HCT116 (cell line): ENCODE data around the gene CNKSR3. TPM values are rescaled to one million over a fixed set of nuclear protein-coding genes. Genes with fewer than 3 reads are reported as not detected.

Source experiments
- ATAC-seq: fragments of 200-7000 bp; cut with Tn5 transposase; 2 replicates; pipeline ENCODE4 v1.9.1; 2020; ENCODE audit warnings: mild to moderate bottlenecking, moderate library complexity
- BruUV-seq: library from RNA; stranded (reverse); fragments of 400-500 nt; replicated peaks from 2 replicates; lab custom pipeline; 2021; lab: Mats Ljungman, UMichigan
- CTCF ChIA-PET: fragments of 300-600 bp; sonication (Branson Sonifier 250); formaldehyde crosslinking; loops from one replicate; lab custom pipeline; 2021; ENCODE audit warnings: antibody characterized with exemption; lab: Charles Lee
- POLR2A ChIA-PET: fragments of 300-600, 350-600 bp; sonication (Branson Sonifier 250); formaldehyde crosslinking; loops from one replicate; lab custom pipeline; 2021; ENCODE audit warnings: antibody characterized with exemption; lab: Charles Lee
- RAD21 ChIA-PET, 2 experiments: fragments of 300-600 bp; sonication (Branson Sonifier 250); formaldehyde crosslinking; loops; one replicate each; lab custom pipeline; 2023; ENCODE audit warnings: low total read pairs in 2 of 2; ENCODE audit not compliant: uncharacterized antibody in 2 of 2, unreplicated experiment in 2 of 2, low non-redundant PET in 1 of 2; lab: Charles Lee
- DNase-seq: peaks from one replicate; pipeline ENCODE4 v3.0.0-alpha.2; 2010; ENCODE audit warnings: low read depth, low spot score
- H2AFZ ChIP-seq: fragments of 200-600 bp; shearing (Covaris generic), sonication (generic); 2 replicates; pipeline ENCODE4 v1.6.1; 2017; ENCODE audit warnings: low read depth, mixed run types, mixed read lengths, antibody characterized with exemption, low read length; ENCODE audit not compliant: poor library complexity, severe bottlenecking
- H3K27ac ChIP-seq: 2 replicates; pipeline ENCODE4 v1.5.1; 2012; ENCODE audit warnings: low read depth, low read length
- H3K27me3 ChIP-seq: fragments of 200-600 bp; sonication (generic); 2 replicates; pipeline ENCODE4 v1.6.1; 2016; ENCODE audit warnings: mixed run types, low read length, mixed read lengths; ENCODE audit not compliant: insufficient read depth
- H3K36me3 ChIP-seq, 2 experiments: fragments of 200-500 bp in 1 of 2; fragments of 200-600 bp in 1 of 2; sonication (Bioruptor generic) in 1 of 2; sonication (generic) in 1 of 2; 2 replicates each; pipeline versions ENCODE4 v1.5.1 to v1.6.1; 2014 to 2016; ENCODE audit warnings: low read length in 2 of 2, inconsistent platforms in 1 of 2, mixed read lengths in 1 of 2, mixed run types in 1 of 2; ENCODE audit not compliant: insufficient read depth in 2 of 2, control insufficient read depth in 1 of 2
- H3K4me1 ChIP-seq, 2 experiments: fragments of 200-600 bp in 1 of 2; sonication (generic) in 1 of 2; 2 replicates each; pipeline versions ENCODE4 v1.5.1 to v1.6.1; 2012 to 2017; ENCODE audit warnings: low read length in 2 of 2, inconsistent platforms in 1 of 2, mild to moderate bottlenecking in 1 of 2, mixed read lengths in 1 of 2, mixed run types in 1 of 2, moderate library complexity in 1 of 2; ENCODE audit not compliant: insufficient read depth in 2 of 2, control insufficient read depth in 1 of 2
- H3K4me2 ChIP-seq: fragments of 200-600 bp; sonication (generic); 2 replicates; pipeline ENCODE4 v1.6.1; 2017; ENCODE audit warnings: mixed run types, low read length, mixed read lengths
- H3K4me3 ChIP-seq, 2 experiments: fragments of 200-600 bp in 1 of 2; sonication (generic) in 1 of 2; replicated peaks in 1 of 2; 2 replicates each; pipeline ENCODE4 v1.5.1; 2011 to 2016; ENCODE audit warnings: low read length in 2 of 2, control low read depth in 1 of 2, low read depth in 1 of 2, mild to moderate bottlenecking in 1 of 2, mixed read lengths in 1 of 2, mixed run types in 1 of 2
- H3K79me2 ChIP-seq: fragments of 200-600 bp; sonication (generic); 2 replicates; pipeline ENCODE4 v1.6.1; 2017; ENCODE audit warnings: mild to moderate bottlenecking, mixed run types, low read length, moderate library complexity, mixed read lengths; ENCODE audit not compliant: insufficient read depth
- H3K9ac ChIP-seq: fragments of 200-600 bp; sonication (generic); 2 replicates; pipeline ENCODE4 v1.6.1; 2016; ENCODE audit warnings: low read length, mixed read lengths
- H3K9me2 ChIP-seq: fragments of 200-600 bp; sonication (generic), shearing (Covaris generic); 2 replicates; pipeline ENCODE4 v1.6.1; 2017; ENCODE audit warnings: mixed run types, mild to moderate bottlenecking, moderate library complexity; ENCODE audit not compliant: insufficient read depth
- H3K9me3 ChIP-seq, 2 experiments: fragments of 200-500 bp in 1 of 2; fragments of 200-600 bp in 1 of 2; sonication (Bioruptor generic) in 1 of 2; sonication (generic) in 1 of 2; 2 replicates each; pipeline ENCODE4 v1.6.1; 2014 to 2017; ENCODE audit warnings: low read length in 2 of 2, mixed read lengths in 2 of 2, inconsistent platforms in 1 of 2, low read depth in 1 of 2, mild to moderate bottlenecking in 1 of 2, mixed run types in 1 of 2, moderate library complexity in 1 of 2; ENCODE audit not compliant: control insufficient read depth in 1 of 2, insufficient read depth in 1 of 2
- H4K20me1 ChIP-seq: fragments of 200-600 bp; sonication (generic), shearing (Covaris generic); 2 replicates; pipeline ENCODE4 v1.6.1; 2017; ENCODE audit warnings: mixed run types, mild to moderate bottlenecking, moderate library complexity; ENCODE audit not compliant: insufficient read depth
- ATF3 ChIP-seq: IDR thresholded peaks from 2 replicates; pipeline ENCODE4 v1.6.1; 2012
- CEBPB ChIP-seq: IDR thresholded peaks from 2 replicates; pipeline ENCODE4 v1.6.1; 2012; ENCODE audit warnings: low read depth
- EGR1 ChIP-seq: IDR thresholded peaks from 2 replicates; pipeline ENCODE4 v1.6.1; 2012; ENCODE audit warnings: low read depth
- ELF1 ChIP-seq: IDR thresholded peaks from 2 replicates; pipeline ENCODE4 v1.6.1; 2012; ENCODE audit warnings: low read depth, borderline replicate concordance
- EZH2 ChIP-seq: fragments of 200-600 bp; sonication (generic); IDR thresholded peaks from 2 replicates; pipeline ENCODE4 v1.6.1; 2017; ENCODE audit warnings: antibody characterized with exemption, mixed run types
- JUND ChIP-seq: IDR thresholded peaks from 2 replicates; pipeline ENCODE4 v1.6.1; 2012
- MAX ChIP-seq: IDR thresholded peaks from 2 replicates; pipeline ENCODE4 v1.6.1; 2012
- POLR2A ChIP-seq: IDR thresholded peaks from 2 replicates; pipeline ENCODE4 v1.7.0; 2011; ENCODE audit warnings: borderline replicate concordance; ENCODE audit not compliant: insufficient read depth, insufficient read length; ENCODE audit errors: extremely low read depth
- POLR2AphosphoS5 ChIP-seq: IDR thresholded peaks from 2 replicates; pipeline ENCODE4 v1.6.1; 2011; ENCODE audit warnings: mild to moderate bottlenecking, low read depth, low read length, moderate library complexity
- RAD21 ChIP-seq: IDR thresholded peaks from 2 replicates; pipeline ENCODE4 v1.6.1; 2012; ENCODE audit warnings: low read depth, mild to moderate bottlenecking
- intact Hi-C: fragments of 100-400 bp; cut with micrococcal nuclease; formaldehyde crosslinking; loops from 2 replicates; pipeline ENCODE4 v1.10.0; 2022
- total RNA-seq: library from RNA; stranded (reverse); gene quantifications from one replicate; pipeline ENCODE4 v1.2.1, GENCODE V29; 2021; ENCODE audit not compliant: unreplicated experiment
- TF ChIP-seq, protein P1 (sequence below), 3 experiments: fragments of 200-600 bp in 1 of 3; sonication (generic) in 1 of 3; IDR thresholded peaks in 2 of 3; conservative IDR thresholded peaks in 1 of 3; 2 replicates each; pipeline ENCODE4 v1.5.1; 2012 to 2017; ENCODE audit warnings: low read depth in 2 of 3, low read length in 2 of 3, antibody characterized with exemption in 1 of 3, borderline replicate concordance in 1 of 3, control low read depth in 1 of 3, mild to moderate bottlenecking in 1 of 3, mixed read lengths in 1 of 3, mixed run types in 1 of 3, moderate library complexity in 1 of 3; ENCODE audit not compliant: insufficient read depth in 1 of 3
- TF ChIP-seq, protein P2 (sequence below): IDR thresholded peaks from 2 replicates; pipeline ENCODE4 v1.6.1; 2012; ENCODE audit warnings: low read depth

Gene CNKSR3
- total RNA-seq, 1 experiment from 2014 or later: 15.4 TPM

DNA sequence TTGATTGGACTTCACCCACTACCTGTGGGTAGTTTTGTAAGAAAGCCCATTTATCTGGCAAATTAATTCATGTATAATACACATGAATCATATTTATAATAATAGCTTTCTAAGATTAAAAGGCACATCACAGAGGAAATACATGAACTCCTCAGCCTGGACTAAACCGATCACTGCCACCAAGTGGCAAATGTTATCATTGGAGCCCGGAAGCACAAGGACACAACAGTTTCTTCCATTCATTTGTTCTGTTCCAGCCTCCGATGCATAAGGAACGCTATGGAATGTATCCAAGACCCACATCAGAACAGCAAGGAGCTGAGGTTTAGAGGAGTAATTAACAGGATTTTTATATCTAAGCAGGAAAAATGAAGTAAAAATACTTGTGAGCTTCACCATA, 139.9 kb downstream of the CNKSR3 start:
- Histone ChIP-seq H3K4me3 (no peak overlapping the region), H3K79me2 (no peaks in the 10 kb centered on the region), H3K9me3 (no peaks in the 10 kb centered on the region), H3K4me1 (peaks cover 0 to 5% of the 10 kb centered on the region in 2 experiments; a peak in 1 of 4 replicates), H3K4me2 (peak overlapping the region; percentile 30; the same call in 1 of the 2 replicates), H3K27ac (no peak overlapping the region), H3K36me3 (no peaks in the 10 kb centered on the region), H2AFZ (no peak overlapping the region), H3K9me2 (no peaks in the 10 kb centered on the region), H4K20me1 (no peaks in the 10 kb centered on the region), H3K9ac (no peak overlapping the region)
- intact Hi-C loops: loop anchor here (1.0 kb wide), 1 partner anchor 216 kb away; no protein-coding TSS in a partner anchor
- DNase-seq: peak; percentile 18
- ChIA-PET CTCF (interaction anchor here (0.9 to 3.2 kb wide), 4 partner anchors 22 to 217 kb away, joined by 3 to 19 read pairs (median 4); no protein-coding TSS in a partner anchor), RAD21 (no interaction called here)
- no TSS peak for BruUV-seq
- TF ChIP-seq, protein P1, sequence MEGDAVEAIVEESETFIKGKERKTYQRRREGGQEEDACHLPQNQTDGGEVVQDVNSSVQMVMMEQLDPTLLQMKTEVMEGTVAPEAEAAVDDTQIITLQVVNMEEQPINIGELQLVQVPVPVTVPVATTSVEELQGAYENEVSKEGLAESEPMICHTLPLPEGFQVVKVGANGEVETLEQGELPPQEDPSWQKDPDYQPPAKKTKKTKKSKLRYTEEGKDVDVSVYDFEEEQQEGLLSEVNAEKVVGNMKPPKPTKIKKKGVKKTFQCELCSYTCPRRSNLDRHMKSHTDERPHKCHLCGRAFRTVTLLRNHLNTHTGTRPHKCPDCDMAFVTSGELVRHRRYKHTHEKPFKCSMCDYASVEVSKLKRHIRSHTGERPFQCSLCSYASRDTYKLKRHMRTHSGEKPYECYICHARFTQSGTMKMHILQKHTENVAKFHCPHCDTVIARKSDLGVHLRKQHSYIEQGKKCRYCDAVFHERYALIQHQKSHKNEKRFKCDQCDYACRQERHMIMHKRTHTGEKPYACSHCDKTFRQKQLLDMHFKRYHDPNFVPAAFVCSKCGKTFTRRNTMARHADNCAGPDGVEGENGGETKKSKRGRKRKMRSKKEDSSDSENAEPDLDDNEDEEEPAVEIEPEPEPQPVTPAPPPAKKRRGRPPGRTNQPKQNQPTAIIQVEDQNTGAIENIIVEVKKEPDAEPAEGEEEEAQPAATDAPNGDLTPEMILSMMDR (IDR thresholded peaks at IDR 0.05 in 2 of 3, conservative IDR thresholded peaks at IDR 0.05 in 1 of 3; ENCODE audit: borderline replicate concordance in 1 of 3, insufficient read depth in 1 of 3, low read depth in 2 of 3, low read length in 2 of 3): peak; percentile 43 to 51 (median 45); a peak in 5 of 6 replicates
- TF ChIP-seq RAD21 (peak; percentile 53), MAX (no peak), ELF1 (0 out of 2 replicates have a peak, but pooled peaks have one; percentile 16)
- TF ChIP-seq, all 23 proteins: peak for 3
- POLR2A ChIA-PET: no interaction called here
- H3K27me3 ChIP-seq: no peaks in the 10 kb centered on the region
- peak; percentile 88 for ATAC-seq

DNA sequence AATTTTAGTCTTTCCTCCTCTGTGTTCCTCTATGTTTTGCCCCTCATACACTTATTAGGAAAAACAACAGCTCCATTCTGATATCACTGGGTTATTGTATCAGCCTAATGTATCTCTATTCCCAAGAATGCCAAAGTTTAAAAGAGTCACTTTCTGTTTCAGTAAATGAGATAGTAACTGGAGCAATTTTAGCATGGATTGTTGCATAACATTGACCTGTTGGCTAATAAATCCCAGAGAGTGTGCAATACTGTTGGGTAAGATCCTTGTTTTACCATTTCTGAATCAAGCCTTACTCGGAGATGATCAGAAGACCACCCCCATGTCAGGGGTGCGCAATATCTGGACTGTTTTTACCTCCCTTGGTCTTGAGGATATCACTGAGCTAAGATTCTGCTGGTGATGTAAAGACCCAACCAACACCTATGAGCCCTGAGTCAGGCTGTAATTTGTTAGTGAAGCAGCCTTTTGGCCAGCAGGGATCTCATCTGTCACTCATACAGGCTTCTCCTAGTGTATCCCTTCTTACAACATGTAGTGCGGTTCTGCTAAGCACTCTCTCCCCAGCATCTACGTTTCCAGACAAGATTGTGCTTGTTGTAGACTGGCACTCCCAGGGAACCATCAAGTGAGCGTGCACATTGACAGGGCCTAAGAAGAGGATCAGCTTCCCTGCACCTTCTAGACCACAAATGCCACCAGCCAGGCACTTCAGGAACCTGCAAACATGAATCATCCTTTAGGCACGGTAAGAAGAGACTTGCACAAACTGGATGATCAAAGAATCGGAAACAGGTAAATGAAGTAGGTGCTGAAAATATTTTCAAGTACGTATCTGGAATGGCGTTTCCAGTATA, 142.4 kb downstream of the CNKSR3 start:
- Histone ChIP-seq H3K4me3 (no peak overlapping the region), H3K4me1 (peaks cover 0 to 5% of the 10 kb centered on the region in 2 experiments; a peak in 1 of 4 replicates), H3K79me2 (no peaks in the 10 kb centered on the region), H3K27ac (no peak overlapping the region), H4K20me1 (no peaks in the 10 kb centered on the region), H3K9me3 (no peaks in the 10 kb centered on the region), H3K4me2 (no peak overlapping the region), H2AFZ (no peak overlapping the region), H3K9me2 (no peaks in the 10 kb centered on the region), H3K36me3 (no peaks in the 10 kb centered on the region), H3K9ac (no peak overlapping the region), H3K27me3 (no peaks in the 10 kb centered on the region)
- DNase-seq (no peak), ATAC-seq (peak; percentile 52)
- CTCF ChIA-PET: no interaction called here
- RAD21 ChIA-PET: no interaction called here
- intact Hi-C loops: no loop called here
- POLR2A ChIA-PET: no interaction called here
- BruUV-seq: no TSS peak
- TF ChIP-seq RAD21: no peak
- no peak for TF ChIP-seq POLR2AphosphoS5
- no peak for TF ChIP-seq ATF3
- no peak for TF ChIP-seq CEBPB
- TF ChIP-seq JUND: no peak
- TF ChIP-seq EGR1: no peak
- no peak for TF ChIP-seq POLR2A
- no peak for TF ChIP-seq EZH2
- TF ChIP-seq, protein P2, sequence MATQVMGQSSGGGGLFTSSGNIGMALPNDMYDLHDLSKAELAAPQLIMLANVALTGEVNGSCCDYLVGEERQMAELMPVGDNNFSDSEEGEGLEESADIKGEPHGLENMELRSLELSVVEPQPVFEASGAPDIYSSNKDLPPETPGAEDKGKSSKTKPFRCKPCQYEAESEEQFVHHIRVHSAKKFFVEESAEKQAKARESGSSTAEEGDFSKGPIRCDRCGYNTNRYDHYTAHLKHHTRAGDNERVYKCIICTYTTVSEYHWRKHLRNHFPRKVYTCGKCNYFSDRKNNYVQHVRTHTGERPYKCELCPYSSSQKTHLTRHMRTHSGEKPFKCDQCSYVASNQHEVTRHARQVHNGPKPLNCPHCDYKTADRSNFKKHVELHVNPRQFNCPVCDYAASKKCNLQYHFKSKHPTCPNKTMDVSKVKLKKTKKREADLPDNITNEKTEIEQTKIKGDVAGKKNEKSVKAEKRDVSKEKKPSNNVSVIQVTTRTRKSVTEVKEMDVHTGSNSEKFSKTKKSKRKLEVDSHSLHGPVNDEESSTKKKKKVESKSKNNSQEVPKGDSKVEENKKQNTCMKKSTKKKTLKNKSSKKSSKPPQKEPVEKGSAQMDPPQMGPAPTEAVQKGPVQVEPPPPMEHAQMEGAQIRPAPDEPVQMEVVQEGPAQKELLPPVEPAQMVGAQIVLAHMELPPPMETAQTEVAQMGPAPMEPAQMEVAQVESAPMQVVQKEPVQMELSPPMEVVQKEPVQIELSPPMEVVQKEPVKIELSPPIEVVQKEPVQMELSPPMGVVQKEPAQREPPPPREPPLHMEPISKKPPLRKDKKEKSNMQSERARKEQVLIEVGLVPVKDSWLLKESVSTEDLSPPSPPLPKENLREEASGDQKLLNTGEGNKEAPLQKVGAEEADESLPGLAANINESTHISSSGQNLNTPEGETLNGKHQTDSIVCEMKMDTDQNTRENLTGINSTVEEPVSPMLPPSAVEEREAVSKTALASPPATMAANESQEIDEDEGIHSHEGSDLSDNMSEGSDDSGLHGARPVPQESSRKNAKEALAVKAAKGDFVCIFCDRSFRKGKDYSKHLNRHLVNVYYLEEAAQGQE: no peak
